Ectodermal cell (in vitro differentiated cells): ENCODE measurements around the gene ARL14EP.

Source experiments
- H3K27ac ChIP-seq: 2 replicates; pipeline ENCODE4 v1.7.0; 2013; ENCODE audit warnings: mild to moderate bottlenecking, low read depth, low read length; ENCODE audit not compliant: insufficient read depth, poor library complexity, severe bottlenecking
- H3K27me3 ChIP-seq: 2 replicates; pipeline ENCODE4 v1.7.0; 2013; ENCODE audit warnings: mild to moderate bottlenecking, low read length; ENCODE audit not compliant: insufficient read depth, control insufficient read depth, poor library complexity, severe bottlenecking
- H3K36me3 ChIP-seq: one replicate; pipeline ENCODE4 v1.7.0; 2013; ENCODE audit warnings: low read length; ENCODE audit not compliant: control insufficient read depth, insufficient read depth
- H3K4me1 ChIP-seq: one replicate; pipeline ENCODE4 v1.7.0; 2013; ENCODE audit warnings: low read length; ENCODE audit not compliant: control insufficient read depth, insufficient read depth
- H3K4me3 ChIP-seq: 2 replicates; pipeline ENCODE4 v1.7.0; 2013; ENCODE audit warnings: low read depth, low read length, control low read depth; ENCODE audit not compliant: insufficient read depth
- H3K9me3 ChIP-seq: 2 replicates; pipeline ENCODE4 v1.7.0; 2013; ENCODE audit warnings: mild to moderate bottlenecking, low read length, moderate library complexity; ENCODE audit not compliant: control insufficient read depth
- WGBS, 2 experiments: methylation state at CpG; one replicate each; pipeline ENCODE4 v1.1.7; 2013; ENCODE audit warnings: missing lambda C conversion rate in 2 of 2; 5-methylcytosine and 5-hydroxymethylcytosine counted together

ARL14EP gene

DNA sequence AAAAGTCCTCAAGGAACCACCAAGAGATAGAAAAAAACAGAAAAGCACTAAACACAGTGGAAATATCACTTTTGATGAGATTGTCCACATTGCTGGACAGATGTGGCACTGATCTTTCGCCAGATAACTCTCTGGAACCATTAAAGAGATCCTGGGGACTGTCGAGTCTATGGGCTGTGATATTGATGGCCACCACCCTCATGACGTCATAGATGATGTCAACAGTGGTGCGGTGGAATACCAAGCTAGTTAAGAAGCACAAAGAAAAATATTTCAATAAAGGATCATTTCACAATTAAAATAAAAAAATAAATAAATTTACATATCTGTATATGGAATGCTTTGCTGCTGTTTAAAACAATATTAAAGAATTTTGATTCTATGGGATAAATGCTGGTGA is 45.5 kb downstream of the ARL14EP start:
- Histone ChIP-seq H3K4me3 (no peak overlapping the region), H3K27ac (no peak overlapping the region), H3K9me3 (no peaks in the 10 kb centered on the region), H3K36me3 (no peaks in the 10 kb centered on the region), H3K27me3 (no peaks in the 10 kb centered on the region), H3K4me1 (peaks cover 12% of the 10 kb centered on the region)
- 97 to 98% methylated on average over 3 to 4 of the region's 4 CpGs for WGBS, 2 experiments

GRCh38 chr11:30370164-30370563 is 47.3 kb downstream of the ARL14EP start:
- no peaks in the 10 kb centered on the region for H3K4me1 ChIP-seq
- no peaks in the 10 kb centered on the region for H3K9me3 ChIP-seq
- no CpG with 5 or more reads among the region's 1 CpG for WGBS, 2 experiments
- no peak overlapping the region for H3K4me3 ChIP-seq
- no peak overlapping the region for H3K27ac ChIP-seq
- no peaks in the 10 kb centered on the region for H3K27me3 ChIP-seq
- H3K36me3 ChIP-seq: no peaks in the 10 kb centered on the region

- no peak overlapping the region for H3K4me3 ChIP-seq
- 86 to 97% methylated on average over 2 of the region's 2 CpGs for WGBS, 2 experiments
- H3K27me3 ChIP-seq: no peaks in the 10 kb centered on the region
- H3K4me1 ChIP-seq: no peaks in the 10 kb centered on the region
- H3K36me3 ChIP-seq: no peaks in the 10 kb centered on the region
- no peak overlapping the region for H3K27ac ChIP-seq
- H3K9me3 ChIP-seq: no peaks in the 10 kb centered on the region
These were observed 54.4 kb downstream of the ARL14EP start for GRCh38 chr11:30377347-30377746.

GRCh38 chr11:30380846-30381245 is 57.9 kb downstream of the ARL14EP start:
- Histone ChIP-seq H3K4me3 (no peak overlapping the region), H3K36me3 (no peaks in the 10 kb centered on the region), H3K9me3 (no peaks in the 10 kb centered on the region), H3K4me1 (no peaks in the 10 kb centered on the region), H3K27ac (no peak overlapping the region), H3K27me3 (no peaks in the 10 kb centered on the region)

- Histone ChIP-seq H3K27ac (no peak overlapping the region), H3K4me1 (no peaks in the 10 kb centered on the region), H3K4me3 (no peak overlapping the region), H3K36me3 (no peaks in the 10 kb centered on the region), H3K27me3 (no peaks in the 10 kb centered on the region), H3K9me3 (no peaks in the 10 kb centered on the region)
- 77 to 80% methylated on average over 2 of the region's 2 CpGs for WGBS, 2 experiments
These were observed 59.0 kb downstream of the ARL14EP start for GRCh38 chr11:30381879-30382278.
